Measurements from ENCODE around the gene VSX1. TPM values are rescaled to one million over a fixed set of nuclear protein-coding genes. Genes with fewer than 3 reads are reported as not detected.

VSX1 gene
- polyA plus RNA-seq, 4 donors: 0.04 TPM; not detected in 3

DNA sequence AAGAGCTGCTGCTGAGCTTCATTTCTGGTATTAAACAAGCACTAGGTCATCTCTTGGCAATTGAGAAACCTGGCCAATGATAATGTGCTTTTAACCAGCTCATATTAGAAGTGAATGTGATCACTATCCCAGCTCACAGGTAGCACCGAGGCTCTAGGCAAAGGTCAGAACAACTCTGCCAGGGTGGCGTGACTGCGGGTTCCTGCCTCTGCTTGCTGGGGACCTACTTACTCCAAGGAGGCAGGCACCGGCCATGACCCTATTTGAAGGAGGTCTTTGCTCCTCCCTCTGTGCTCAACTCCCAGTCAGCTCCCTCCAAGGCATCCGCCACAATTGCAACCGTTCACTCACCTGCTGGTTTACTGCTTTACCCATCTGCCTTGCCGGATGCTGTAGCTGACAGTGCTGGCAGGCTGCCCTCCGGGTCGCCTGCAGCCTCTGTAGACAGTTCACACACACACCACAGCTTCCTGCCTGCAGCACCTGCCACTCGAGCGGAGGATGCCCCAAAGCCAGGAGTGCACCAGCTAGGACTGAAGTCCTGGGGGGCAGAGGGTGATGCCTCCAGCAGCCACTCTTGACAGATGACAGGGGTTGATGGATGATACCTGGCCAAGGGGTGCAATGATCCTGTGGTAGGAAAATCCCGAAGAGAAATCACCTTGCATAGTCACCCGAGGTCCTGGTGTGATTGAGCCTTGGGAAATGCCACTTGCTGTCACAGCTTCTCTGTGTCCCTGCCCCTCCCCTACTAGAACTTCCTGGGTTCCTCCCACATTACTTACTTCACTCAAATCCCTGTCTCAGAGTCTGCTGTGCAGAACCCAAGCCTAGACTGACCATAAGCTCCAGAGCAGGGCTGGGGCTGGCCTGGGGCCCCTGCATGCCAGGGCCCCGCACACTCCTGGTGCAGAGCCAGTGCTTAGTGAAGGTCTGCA, 8.8 kb upstream of the VSX1 start:
- no peak overlapping the region for H3K4me3 ChIP-seq (ENCODE audit: low read depth in 1 of 3, low read length in 3 of 3)
- DNase-seq (peak in 1 of 2 donors; percentile 55), FAIRE-seq (no peak)
- no peaks in the 10 kb centered on the region for H3K36me3 ChIP-seq (ENCODE audit: control insufficient read depth in 3 of 3, insufficient read depth in 2 of 3, low read depth in 1 of 3, low read length in 3 of 3)
- H3K27ac ChIP-seq (ENCODE audit: low read depth in 1 of 3, low read length in 2 of 3): no peak overlapping the region
- 15 to 34% (median 23%) methylated on average over 14 of the region's 14 CpGs for WGBS, 3 donors
- H3K27me3 ChIP-seq (ENCODE audit: control insufficient read depth in 3 of 3, insufficient read depth in 3 of 3, low read length in 3 of 3): peaks cover 1 to 23% (median 8%) of the 10 kb centered on the region in 3 donors
- no peaks in the 10 kb centered on the region for H3K9me3 ChIP-seq (ENCODE audit: control insufficient read depth in 2 of 2, insufficient read depth in 1 of 2, low read depth in 1 of 2, low read length in 1 of 2)
- H3K4me1 ChIP-seq (ENCODE audit: control insufficient read depth in 3 of 3, insufficient read depth in 2 of 3, low read depth in 1 of 3, low read length in 2 of 3): no peaks in the 10 kb centered on the region

DNA sequence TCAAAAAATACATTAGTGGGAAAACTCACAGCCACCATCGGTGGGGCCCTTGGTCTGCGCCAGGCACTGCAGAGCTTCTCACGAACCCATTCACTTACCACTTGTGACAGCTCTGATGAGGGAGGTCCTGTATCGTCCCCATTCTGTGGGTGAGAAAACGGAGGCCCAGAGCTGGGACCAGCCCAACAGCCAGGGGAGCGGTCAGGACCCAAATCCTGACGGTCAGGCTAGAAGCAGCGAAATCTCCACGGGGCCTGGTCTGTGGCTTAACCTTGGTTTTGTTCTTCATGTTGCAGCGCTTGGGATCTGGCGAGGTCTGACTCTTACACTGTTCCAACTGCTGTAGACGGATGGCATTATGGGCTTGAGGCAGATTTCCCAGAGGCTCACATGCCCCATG, 7.7 kb upstream of the VSX1 start:
- Histone ChIP-seq H3K4me3 (ENCODE audit: low read depth in 1 of 3, low read length in 3 of 3) (no peak overlapping the region), H3K36me3 (ENCODE audit: control insufficient read depth in 3 of 3, insufficient read depth in 2 of 3, low read depth in 1 of 3, low read length in 3 of 3) (no peaks in the 10 kb centered on the region), H3K27me3 (ENCODE audit: control insufficient read depth in 3 of 3, insufficient read depth in 3 of 3, low read length in 3 of 3) (peaks cover 5 to 34% (median 15%) of the 10 kb centered on the region in 3 donors), H3K27ac (ENCODE audit: low read depth in 1 of 3, low read length in 2 of 3) (no peak overlapping the region), H3K4me1 (ENCODE audit: control insufficient read depth in 3 of 3, insufficient read depth in 2 of 3, low read depth in 1 of 3, low read length in 2 of 3) (no peaks in the 10 kb centered on the region), H3K9me3 (ENCODE audit: control insufficient read depth in 2 of 2, insufficient read depth in 1 of 2, low read depth in 1 of 2, low read length in 1 of 2) (no peaks in the 10 kb centered on the region)
- WGBS, 3 donors: 88 to 93% (median 91%) methylated on average over 12 of the region's 12 CpGs
- no peak for DNase-seq
- no peak for FAIRE-seq

DNA sequence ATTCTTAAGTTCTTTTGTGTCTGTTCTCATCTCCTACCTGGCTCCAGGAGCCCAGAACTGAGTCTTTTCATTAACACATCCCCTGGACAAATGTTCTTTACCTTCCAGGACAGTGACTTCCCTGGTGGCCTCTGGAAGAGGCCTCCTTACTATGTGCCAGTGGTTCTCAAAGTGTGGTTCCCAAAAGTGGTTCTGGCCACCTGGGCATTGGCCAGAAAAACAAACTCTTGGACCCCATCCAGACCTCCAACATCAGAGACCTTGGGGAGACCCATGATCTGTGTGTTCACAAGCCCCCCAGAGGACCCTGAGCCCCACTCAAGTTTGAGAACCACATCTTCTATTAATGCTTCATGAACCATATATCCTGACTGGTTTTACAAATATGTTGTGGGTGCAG, 7.2 kb upstream of the VSX1 start:
- FAIRE-seq: no peak
- no peak for DNase-seq
- no peak overlapping the region for H3K4me3 ChIP-seq (ENCODE audit: low read depth in 1 of 3, low read length in 3 of 3)
- no peaks in the 10 kb centered on the region for H3K9me3 ChIP-seq (ENCODE audit: control insufficient read depth in 2 of 2, insufficient read depth in 1 of 2, low read depth in 1 of 2, low read length in 1 of 2)
- H3K4me1 ChIP-seq (ENCODE audit: control insufficient read depth in 3 of 3, insufficient read depth in 2 of 3, low read depth in 1 of 3, low read length in 2 of 3): no peaks in the 10 kb centered on the region
- peaks cover 5 to 40% (median 18%) of the 10 kb centered on the region in 3 donors for H3K27me3 ChIP-seq (ENCODE audit: control insufficient read depth in 3 of 3, insufficient read depth in 3 of 3, low read length in 3 of 3)
- no peaks in the 10 kb centered on the region for H3K36me3 ChIP-seq (ENCODE audit: control insufficient read depth in 3 of 3, insufficient read depth in 2 of 3, low read depth in 1 of 3, low read length in 3 of 3)
- no peak overlapping the region for H3K27ac ChIP-seq (ENCODE audit: low read depth in 1 of 3, low read length in 2 of 3)

DNA sequence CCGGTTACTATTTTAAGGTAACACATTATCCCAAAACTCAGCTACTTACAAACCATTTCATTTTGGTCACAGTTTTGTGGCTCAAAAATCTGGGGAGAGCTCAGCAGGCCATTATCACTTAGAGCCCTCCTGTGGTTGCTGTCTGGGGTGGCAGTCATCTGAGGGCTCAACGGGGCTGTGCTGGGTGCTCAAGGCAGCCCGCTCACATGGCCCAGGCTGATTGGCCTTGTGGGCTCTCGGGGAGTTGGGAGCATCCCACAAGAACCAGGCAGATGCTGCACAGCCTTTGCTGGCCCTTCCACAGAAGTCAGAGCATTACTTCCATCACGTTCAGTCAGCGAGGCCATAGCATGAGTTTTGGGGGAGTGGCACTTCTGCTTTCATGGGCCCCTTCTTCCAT, 6.3 kb upstream of the VSX1 start:
- no peaks in the 10 kb centered on the region for H3K36me3 ChIP-seq (ENCODE audit: control insufficient read depth in 3 of 3, insufficient read depth in 2 of 3, low read depth in 1 of 3, low read length in 3 of 3)
- H3K27me3 ChIP-seq (ENCODE audit: control insufficient read depth in 3 of 3, insufficient read depth in 3 of 3, low read length in 3 of 3): peaks cover 5 to 48% (median 26%) of the 10 kb centered on the region in 3 donors
- DNase-seq: no peak
- H3K4me3 ChIP-seq (ENCODE audit: low read depth in 1 of 3, low read length in 3 of 3): no peak overlapping the region
- H3K27ac ChIP-seq (ENCODE audit: low read depth in 1 of 3, low read length in 2 of 3): no peak overlapping the region
- FAIRE-seq: no peak
- H3K9me3 ChIP-seq (ENCODE audit: control insufficient read depth in 2 of 2, insufficient read depth in 1 of 2, low read depth in 1 of 2, low read length in 1 of 2): no peaks in the 10 kb centered on the region
- H3K4me1 ChIP-seq (ENCODE audit: control insufficient read depth in 3 of 3, insufficient read depth in 2 of 3, low read depth in 1 of 3, low read length in 2 of 3): no peaks in the 10 kb centered on the region
- 72 to 77% (median 74%) methylated on average over 6 of the region's 6 CpGs for WGBS, 3 donors

DNA sequence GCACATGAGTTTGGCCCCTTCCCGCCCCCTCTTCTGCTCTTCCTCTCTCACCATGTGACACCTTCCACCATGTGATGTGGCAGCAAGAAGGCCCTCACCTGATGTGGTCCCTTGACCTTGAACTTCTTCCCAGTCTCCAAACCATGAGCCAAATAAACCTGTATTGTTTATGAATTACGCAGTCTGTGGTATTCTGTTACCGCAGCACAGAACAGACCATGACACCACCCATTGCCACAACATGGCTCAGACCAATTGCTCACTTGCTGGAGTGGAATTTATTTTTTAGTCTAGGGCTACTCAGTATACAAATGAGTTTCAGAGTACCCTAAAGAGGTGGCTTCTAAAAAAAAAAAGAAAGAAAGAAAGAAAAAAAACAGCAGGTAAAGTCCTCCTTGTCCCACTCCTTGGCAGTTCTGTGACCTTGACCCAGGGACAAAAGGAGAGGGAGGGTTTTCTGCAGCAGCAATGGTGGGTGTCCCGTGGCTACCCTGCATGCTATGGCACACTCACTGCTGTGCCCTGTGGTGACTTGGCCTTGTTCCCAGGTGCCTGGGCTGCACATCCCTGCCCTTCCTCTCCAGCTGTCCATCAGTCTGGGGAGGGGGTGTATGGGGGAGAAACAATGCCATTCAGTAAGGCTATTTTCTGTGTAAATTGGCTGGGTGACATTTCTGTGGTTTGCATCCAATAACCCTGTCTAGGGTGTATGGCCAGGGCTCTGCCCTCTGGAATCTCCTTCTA, 5.4 kb upstream of the VSX1 start:
- Histone ChIP-seq H3K9me3 (ENCODE audit: control insufficient read depth in 2 of 2, insufficient read depth in 1 of 2, low read depth in 1 of 2, low read length in 1 of 2) (no peaks in the 10 kb centered on the region), H3K27ac (ENCODE audit: low read depth in 1 of 3, low read length in 2 of 3) (no peak overlapping the region), H3K4me3 (ENCODE audit: low read depth in 1 of 3, low read length in 3 of 3) (no peak overlapping the region), H3K36me3 (ENCODE audit: control insufficient read depth in 3 of 3, insufficient read depth in 2 of 3, low read depth in 1 of 3, low read length in 3 of 3) (no peaks in the 10 kb centered on the region), H3K4me1 (ENCODE audit: control insufficient read depth in 3 of 3, insufficient read depth in 2 of 3, low read depth in 1 of 3, low read length in 2 of 3) (no peaks in the 10 kb centered on the region), H3K27me3 (ENCODE audit: control insufficient read depth in 3 of 3, insufficient read depth in 3 of 3, low read length in 3 of 3) (peaks cover 9 to 57% (median 30%) of the 10 kb centered on the region in 3 donors)
- FAIRE-seq (no peak), DNase-seq (no peak)
- WGBS, 3 donors: 79 to 83% (median 80%) methylated on average over 4 of the region's 4 CpGs

DNA sequence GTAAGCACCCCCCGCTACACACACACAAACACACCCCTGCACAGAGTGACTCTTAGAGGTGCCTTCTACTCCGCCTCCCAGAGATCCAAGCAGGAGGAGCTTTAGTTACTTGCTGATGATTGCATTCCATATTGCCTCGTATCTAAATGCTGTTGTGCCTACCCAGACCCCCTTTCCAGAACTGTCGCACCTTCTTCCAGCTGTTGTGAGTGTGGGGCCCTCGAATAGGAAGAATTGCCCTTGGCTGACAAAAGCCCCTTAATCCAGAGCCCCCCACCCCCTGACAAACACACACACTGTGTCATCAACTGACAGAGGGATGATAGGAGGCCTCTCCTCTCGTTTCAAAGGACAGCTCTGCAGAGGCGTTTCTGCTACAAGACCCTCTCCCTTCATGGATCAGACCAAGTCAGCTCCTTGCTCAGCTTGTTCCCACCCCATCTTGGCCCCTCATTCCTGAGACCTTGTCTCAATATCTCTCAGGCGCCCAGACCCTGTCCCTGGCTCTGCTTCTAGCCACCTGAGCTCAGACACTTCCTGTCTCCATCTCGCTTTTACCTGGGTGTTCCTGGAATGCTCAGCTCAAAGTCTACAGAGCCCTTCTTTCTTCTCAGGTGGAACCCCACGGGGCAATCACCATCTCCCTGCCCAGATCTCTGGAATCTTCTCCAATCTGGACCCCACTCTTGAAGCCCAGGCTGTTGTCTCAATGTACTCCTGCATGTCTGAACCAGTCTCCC, 4.0 kb upstream of the VSX1 start:
- 50 to 68% (median 63%) methylated on average over 10 of the region's 10 CpGs for WGBS, 3 donors
- Histone ChIP-seq H3K27me3 (ENCODE audit: control insufficient read depth in 3 of 3, insufficient read depth in 3 of 3, low read length in 3 of 3) (peaks cover 22 to 64% (median 39%) of the 10 kb centered on the region in 3 donors), H3K9me3 (ENCODE audit: control insufficient read depth in 2 of 2, insufficient read depth in 1 of 2, low read depth in 1 of 2, low read length in 1 of 2) (no peaks in the 10 kb centered on the region), H3K36me3 (ENCODE audit: control insufficient read depth in 3 of 3, insufficient read depth in 2 of 3, low read depth in 1 of 3, low read length in 3 of 3) (no peaks in the 10 kb centered on the region), H3K4me3 (ENCODE audit: low read depth in 1 of 3, low read length in 3 of 3) (no peak overlapping the region), H3K27ac (ENCODE audit: low read depth in 1 of 3, low read length in 2 of 3) (no peak overlapping the region), H3K4me1 (ENCODE audit: control insufficient read depth in 3 of 3, insufficient read depth in 2 of 3, low read depth in 1 of 3, low read length in 2 of 3) (no peaks in the 10 kb centered on the region)
- FAIRE-seq (no peak), DNase-seq (no peak)

DNA sequence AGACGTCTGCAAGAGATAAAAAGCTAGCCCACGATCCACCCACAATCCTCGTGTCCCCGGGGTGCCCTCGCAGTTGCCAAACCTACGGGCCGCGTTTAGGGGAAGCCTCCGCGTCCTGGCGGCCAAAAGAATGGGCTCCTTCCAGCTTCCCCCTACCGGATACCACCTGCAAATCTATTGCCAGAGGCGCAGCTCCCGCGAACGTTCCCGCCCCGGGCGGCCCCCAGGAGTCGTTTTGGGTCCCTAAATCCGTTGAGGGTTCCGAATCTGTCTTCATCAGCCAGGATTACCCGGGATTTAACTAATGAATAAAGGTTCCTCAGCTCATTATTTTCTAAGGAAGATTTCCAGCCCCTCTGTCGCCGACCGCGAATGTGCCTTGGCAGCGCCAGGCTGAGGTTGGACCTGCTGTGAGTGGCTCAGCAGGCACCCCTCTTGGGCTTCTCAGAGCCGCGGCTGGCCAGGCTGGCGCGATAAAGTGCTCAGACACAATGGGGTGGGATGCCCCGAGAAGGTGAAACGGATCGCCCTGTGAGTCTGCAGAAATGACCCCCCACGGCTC, 2.8 kb upstream of the VSX1 start:
- Histone ChIP-seq H3K9me3 (ENCODE audit: control insufficient read depth in 2 of 2, insufficient read depth in 1 of 2, low read depth in 1 of 2, low read length in 1 of 2) (no peaks in the 10 kb centered on the region), H3K27me3 (ENCODE audit: control insufficient read depth in 3 of 3, insufficient read depth in 3 of 3, low read length in 3 of 3) (peaks cover 23 to 71% (median 42%) of the 10 kb centered on the region in 3 donors), H3K4me1 (ENCODE audit: control insufficient read depth in 3 of 3, insufficient read depth in 2 of 3, low read depth in 1 of 3, low read length in 2 of 3) (no peaks in the 10 kb centered on the region), H3K4me3 (ENCODE audit: low read depth in 1 of 3, low read length in 3 of 3) (no peak overlapping the region), H3K27ac (ENCODE audit: low read depth in 1 of 3, low read length in 2 of 3) (no peak overlapping the region), H3K36me3 (ENCODE audit: control insufficient read depth in 3 of 3, insufficient read depth in 2 of 3, low read depth in 1 of 3, low read length in 3 of 3) (no peaks in the 10 kb centered on the region)
- FAIRE-seq: no peak
- no peak for DNase-seq
- 7 to 12% (median 8%) methylated on average over 36 of the region's 36 CpGs for WGBS, 3 donors

Measured in small intestine (tissue), 7 donors.